GM12865 (cell line): Measurements from ENCODE around the gene CIAO2B.

ENCODE experiments used
- DNase-seq: peaks from one replicate; pipeline ENCODE4 v3.0.0; 2010; ENCODE audit warnings: low read depth
- H3K4me3 ChIP-seq: 2 replicates; pipeline ENCODE4 v1.5.1; 2011; ENCODE audit warnings: mild to moderate bottlenecking, low read depth, low read length, control low read depth
- TF ChIP-seq, protein P1 (sequence below): IDR thresholded peaks from 2 replicates; pipeline ENCODE4 v1.5.1; 2011; ENCODE audit warnings: low read length, control low read depth, low read depth, inconsistent platforms; ENCODE audit not compliant: insufficient read depth; ENCODE audit errors: missing control alignments

Gene CIAO2B

DNA sequence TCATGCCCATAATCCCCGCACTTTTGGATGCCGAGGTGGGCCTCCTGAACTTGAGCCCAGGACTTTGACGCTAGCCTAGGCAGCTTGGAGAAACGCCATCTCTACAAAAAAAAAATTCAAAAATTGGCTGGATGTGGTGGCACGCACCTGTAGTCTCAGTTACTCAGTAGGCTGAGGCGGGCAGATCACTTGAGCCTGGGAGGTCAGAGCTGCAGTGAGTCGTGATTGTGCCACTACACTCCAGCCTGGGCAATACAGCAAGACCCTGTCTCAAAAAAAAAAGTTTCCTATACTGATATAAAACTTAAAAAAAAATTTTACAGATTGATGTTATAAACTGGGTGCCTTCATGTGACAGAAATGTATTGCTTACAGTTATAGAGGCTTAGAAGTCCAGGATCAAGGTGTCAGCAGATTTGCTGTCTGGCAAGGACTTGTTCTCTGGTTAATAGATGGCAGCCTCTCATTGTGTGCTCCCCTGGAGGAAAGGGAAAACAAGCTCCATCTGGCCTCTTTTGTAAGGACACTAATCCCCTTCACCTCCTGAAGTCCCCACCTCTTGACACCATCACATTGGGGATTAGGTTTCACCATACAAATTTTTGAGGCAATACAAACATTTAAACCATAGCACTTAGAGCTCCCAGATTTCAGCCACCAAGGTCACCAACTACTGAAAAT lies 18.4 kb upstream of the CIAO2B start:
- DNase-seq: no peak
- no peak overlapping the region for H3K4me3 ChIP-seq
- TF ChIP-seq, protein P1, sequence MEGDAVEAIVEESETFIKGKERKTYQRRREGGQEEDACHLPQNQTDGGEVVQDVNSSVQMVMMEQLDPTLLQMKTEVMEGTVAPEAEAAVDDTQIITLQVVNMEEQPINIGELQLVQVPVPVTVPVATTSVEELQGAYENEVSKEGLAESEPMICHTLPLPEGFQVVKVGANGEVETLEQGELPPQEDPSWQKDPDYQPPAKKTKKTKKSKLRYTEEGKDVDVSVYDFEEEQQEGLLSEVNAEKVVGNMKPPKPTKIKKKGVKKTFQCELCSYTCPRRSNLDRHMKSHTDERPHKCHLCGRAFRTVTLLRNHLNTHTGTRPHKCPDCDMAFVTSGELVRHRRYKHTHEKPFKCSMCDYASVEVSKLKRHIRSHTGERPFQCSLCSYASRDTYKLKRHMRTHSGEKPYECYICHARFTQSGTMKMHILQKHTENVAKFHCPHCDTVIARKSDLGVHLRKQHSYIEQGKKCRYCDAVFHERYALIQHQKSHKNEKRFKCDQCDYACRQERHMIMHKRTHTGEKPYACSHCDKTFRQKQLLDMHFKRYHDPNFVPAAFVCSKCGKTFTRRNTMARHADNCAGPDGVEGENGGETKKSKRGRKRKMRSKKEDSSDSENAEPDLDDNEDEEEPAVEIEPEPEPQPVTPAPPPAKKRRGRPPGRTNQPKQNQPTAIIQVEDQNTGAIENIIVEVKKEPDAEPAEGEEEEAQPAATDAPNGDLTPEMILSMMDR: no peak

DNA sequence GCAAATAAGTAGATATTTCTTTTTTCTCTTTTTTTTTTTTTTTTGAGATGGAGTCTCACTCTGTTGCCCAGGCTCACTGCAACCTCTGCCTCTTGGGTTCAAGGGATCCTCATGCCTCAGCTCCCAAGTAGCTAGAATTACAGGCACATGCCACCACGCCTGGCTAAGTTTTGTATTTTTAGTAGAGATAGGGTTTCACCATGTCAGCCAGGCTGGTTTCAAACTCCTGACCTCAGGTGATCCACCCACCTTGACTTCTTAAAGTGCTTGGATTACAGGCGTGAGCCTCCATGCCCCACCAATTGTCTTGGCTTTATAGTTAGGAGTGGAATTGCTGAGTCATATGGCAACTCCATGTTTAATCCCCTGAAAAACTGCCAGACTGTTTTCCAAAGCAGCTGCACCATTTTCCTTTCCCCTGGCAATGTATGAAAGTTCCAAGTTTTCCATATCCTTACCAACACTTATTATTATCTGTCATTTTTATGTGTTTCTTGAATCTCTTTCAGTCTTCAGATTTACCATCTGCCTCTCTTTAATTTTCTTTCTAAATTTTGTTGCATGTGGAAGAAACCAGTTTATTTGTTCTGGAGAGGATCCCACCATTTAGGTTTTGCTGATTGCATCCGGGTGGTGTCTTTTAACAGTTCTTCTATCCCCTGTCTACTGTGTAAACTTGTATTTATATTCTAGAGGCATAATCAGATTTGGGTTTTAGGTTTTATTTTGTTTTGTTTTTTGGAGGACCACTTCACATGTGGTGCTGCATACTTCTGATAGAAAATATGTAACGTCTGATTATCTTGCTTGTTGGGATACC lies 17.0 kb upstream of the CIAO2B start:
- DNase-seq: no peak
- TF ChIP-seq, protein P1: no peak
- H3K4me3 ChIP-seq: no peak overlapping the region

DNA sequence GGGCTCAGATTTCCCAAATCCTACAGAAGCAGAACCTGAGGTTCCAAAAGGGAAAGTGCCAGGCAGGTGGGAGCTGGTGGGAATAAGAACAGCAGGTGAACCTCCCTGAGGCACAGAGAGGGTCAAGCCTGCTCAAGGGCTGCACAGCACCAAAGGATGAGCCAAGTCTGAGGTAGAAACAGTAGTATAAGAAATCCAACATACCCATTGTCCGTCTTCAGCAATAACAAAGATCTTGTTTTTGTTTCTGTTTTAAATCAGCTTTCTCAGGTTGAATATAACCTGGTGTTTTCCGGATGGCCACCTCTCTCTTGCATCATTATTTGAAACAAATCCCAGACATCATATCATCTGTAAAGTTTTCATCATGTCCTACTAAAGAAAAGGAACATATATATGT lies 16.2 kb upstream of the CIAO2B start:
- TF ChIP-seq, protein P1: no peak
- DNase-seq: peak; percentile 67
- peak overlapping the region; percentile 24; the same call in 1 of the 2 replicates for H3K4me3 ChIP-seq

DNA sequence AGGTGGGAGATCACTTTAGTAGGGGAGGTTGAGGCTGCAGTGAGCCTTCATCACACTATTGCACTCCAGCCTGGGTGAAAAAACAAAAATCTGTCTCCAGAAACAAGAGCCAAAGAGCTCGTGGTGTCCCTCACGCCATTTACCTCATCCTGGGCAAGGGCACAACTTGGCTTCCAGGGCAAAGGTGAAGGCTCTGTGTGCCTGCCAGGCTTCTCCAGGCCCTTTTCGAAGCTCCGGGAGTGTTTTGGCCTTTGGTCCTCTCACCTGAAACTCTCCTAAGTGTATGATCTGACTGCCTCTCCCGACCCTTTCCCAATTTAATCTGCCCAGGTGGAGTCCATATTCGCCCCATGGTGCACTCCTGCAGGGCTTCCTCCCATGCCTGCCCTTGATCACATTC lies 15.3 kb upstream of the CIAO2B start:
- TF ChIP-seq, protein P1: no peak
- DNase-seq: no peak
- no peak overlapping the region for H3K4me3 ChIP-seq

DNA sequence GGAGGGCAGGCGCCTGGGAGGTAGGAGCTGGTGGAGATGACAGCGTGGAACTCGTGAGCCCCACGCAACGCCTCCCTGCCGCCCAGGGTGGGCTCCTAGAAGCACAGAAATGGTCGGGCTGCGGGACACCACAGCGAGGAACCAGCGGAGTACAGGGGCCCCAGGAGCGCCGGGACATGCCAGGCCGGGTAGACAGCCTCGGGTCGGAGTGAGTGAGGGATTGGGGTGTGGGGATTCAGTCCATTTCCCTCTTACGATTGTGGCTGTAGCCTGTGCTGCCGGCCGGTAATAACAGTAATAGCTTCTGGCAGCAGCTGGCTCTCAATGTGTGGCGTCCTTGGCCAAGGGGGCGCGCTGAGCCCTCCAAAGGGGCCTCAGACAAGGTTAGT lies 14.6 kb upstream of the CIAO2B start:
- H3K4me3 ChIP-seq: no peak overlapping the region
- DNase-seq: no peak
- TF ChIP-seq, protein P1: no peak

DNA sequence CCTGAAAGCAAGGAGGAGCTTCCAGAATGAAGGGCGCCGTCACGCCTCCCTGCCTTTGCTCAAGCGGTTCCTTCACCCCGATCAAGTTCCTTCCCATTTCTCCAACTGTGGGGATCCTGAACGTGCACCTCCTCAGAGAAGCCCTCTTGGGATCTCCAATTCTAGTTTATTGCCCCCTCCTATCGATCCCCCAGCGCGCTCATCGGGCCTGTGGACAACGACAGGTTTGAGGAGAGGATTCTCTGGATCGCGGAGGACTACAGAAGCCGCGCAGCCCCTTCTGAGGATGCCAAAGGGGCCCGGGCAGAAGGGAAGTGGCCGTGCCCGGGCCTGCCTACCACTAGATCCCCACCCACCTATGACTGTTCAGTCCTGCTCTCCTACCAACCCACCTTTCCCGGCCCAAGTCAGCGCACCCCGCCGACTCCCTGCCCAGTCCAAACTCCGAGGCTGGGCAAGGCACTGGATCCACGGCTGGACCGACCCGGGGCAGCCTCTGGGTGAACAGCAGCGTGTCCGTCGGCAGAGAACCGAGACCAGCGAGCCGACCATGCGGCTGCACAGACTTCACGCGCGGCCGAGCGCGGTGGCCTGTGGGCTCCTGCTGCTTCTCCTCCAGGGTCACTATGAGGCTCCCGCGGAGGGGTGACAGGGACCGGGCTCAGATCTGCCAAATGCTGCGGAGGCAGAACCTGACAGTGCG lies 14.1 kb upstream of the CIAO2B start:
- H3K4me3 ChIP-seq: peak overlapping the region; percentile 74
- DNase-seq: no peak
- TF ChIP-seq, protein P1: no peak
